ENCODE measurements around the gene JCHAIN.
"Not testable (repeated sequence)": the region's sequence is repeated elsewhere in the genome, so short reads cannot be mapped to it uniquely, and the experiment has no call there.

JCHAIN gene

GRCh38 chr4:70666369-70666768 is at the start of gene JCHAIN:
JCHAIN (minus strand) TSS chr4:70666508; CDS start chr4:70666490, 18 bp downstream.
- no peak for DNase-seq (ENCODE audit: low read depth)

- DNase-seq (ENCODE audit: low read depth), result no peak
Observed at GRCh38 chr4:70715097-70715496, 48.8 kb upstream of the JCHAIN start.

GRCh38 chr4:70714079-70714887 is 48.0 kb upstream of the JCHAIN start:
- no peak for DNase-seq (ENCODE audit: low read depth)

- DNase-seq (ENCODE audit: low read depth), result no peak
Observed at GRCh38 chr4:70713453-70714078, 47.3 kb upstream of the JCHAIN start.

- no peak for DNase-seq (ENCODE audit: low read depth)
Observed at GRCh38 chr4:70712604-70713452, 46.5 kb upstream of the JCHAIN start.

- DNase-seq (ENCODE audit: low read depth), result no peak
Observed at GRCh38 chr4:70712150-70712549, 45.8 kb upstream of the JCHAIN start.

- no peak for DNase-seq (ENCODE audit: low read depth)
Observed at GRCh38 chr4:70711599-70711998, 45.3 kb upstream of the JCHAIN start.

GRCh38 chr4:70709611-70710205 is 43.4 kb upstream of the JCHAIN start:
- DNase-seq (ENCODE audit: low read depth), result no peak

GRCh38 chr4:70706516-70706915 is 40.2 kb upstream of the JCHAIN start:
- DNase-seq (ENCODE audit: low read depth), result no peak

GRCh38 chr4:70706044-70706461 is 39.7 kb upstream of the JCHAIN start:
- DNase-seq (ENCODE audit: low read depth), result no peak

- peak; percentile 67 for DNase-seq (ENCODE audit: low read depth)
Observed at GRCh38 chr4:70705183-70706043, 39.1 kb upstream of the JCHAIN start.

- DNase-seq (ENCODE audit: low read depth), result no peak
Observed at GRCh38 chr4:70704931-70705182, 38.5 kb upstream of the JCHAIN start.

GRCh38 chr4:70704215-70704930 is 38.1 kb upstream of the JCHAIN start:
- DNase-seq (ENCODE audit: low read depth), result peak; percentile 58

GRCh38 chr4:70703619-70704214 is 37.4 kb upstream of the JCHAIN start:
- DNase-seq (ENCODE audit: low read depth), result no peak

GRCh38 chr4:70702592-70702991 is 36.3 kb upstream of the JCHAIN start:
- DNase-seq (ENCODE audit: low read depth), result not testable (repeated sequence)

- DNase-seq (ENCODE audit: low read depth), result no peak
Observed at GRCh38 chr4:70701271-70701670, 35.0 kb upstream of the JCHAIN start.

GRCh38 chr4:70700712-70701111 is 34.4 kb upstream of the JCHAIN start:
- no peak for DNase-seq (ENCODE audit: low read depth)

- not testable (repeated sequence) for DNase-seq (ENCODE audit: low read depth)
Observed at GRCh38 chr4:70698435-70698834, 32.1 kb upstream of the JCHAIN start.

- not testable (repeated sequence) for DNase-seq (ENCODE audit: low read depth)
Observed at GRCh38 chr4:70694633-70695032, 28.3 kb upstream of the JCHAIN start.

GRCh38 chr4:70691661-70692060 is 25.4 kb upstream of the JCHAIN start:
- DNase-seq (ENCODE audit: low read depth), result no peak

All from activated T-helper 9 cell treated with anti-CD3 and anti-CD28 coated beads, Interleukin-2, amount 50 U/mL, for 16 hours (primary cell).